Mucosa of descending colon (tissue), 3 donors: ENCODE measurements around the gene PRM2. TPM values are rescaled to one million over a fixed set of nuclear protein-coding genes. Genes with fewer than 3 reads are reported as not detected.

Source experiments
- ATAC-seq: fragments of 200-7000 bp; cut with Tn5 transposase; one replicate; pipeline ENCODE4 v1.9.1; 2020; ENCODE audit warnings: mild to moderate bottlenecking, moderate library complexity
- DNase-seq, 3 donors: peaks; one replicate each; pipeline ENCODE4 v3.0.0-alpha.2; 2020
- H3K36me3 ChIP-seq: fragments of 200-600 bp; one replicate; pipeline ENCODE4 v1.8.0; 2021; ENCODE audit warnings: low read depth, mild to moderate bottlenecking
- H3K4me1 ChIP-seq: fragments of 200-600 bp; one replicate; pipeline ENCODE4 v1.8.0; 2021; ENCODE audit warnings: low read depth, mild to moderate bottlenecking
- H3K4me3 ChIP-seq: fragments of 200-600 bp; one replicate; pipeline ENCODE4 v1.8.0; 2021; ENCODE audit warnings: mild to moderate bottlenecking
- H3K9me3 ChIP-seq: fragments of 200-600 bp; one replicate; pipeline ENCODE4 v1.8.0; 2021; ENCODE audit warnings: mild to moderate bottlenecking
- CTCF ChIP-seq: fragments of 200-600 bp; IDR thresholded peaks from one replicate; pipeline ENCODE4 v1.8.0; 2022; ENCODE audit warnings: antibody characterized with exemption, mild to moderate bottlenecking
- intact Hi-C, 2 donors: fragments of 100-400 bp; cut with DNase I in 1 of 2; cut with micrococcal nuclease in 1 of 2; formaldehyde crosslinking; loops; one replicate each; pipeline versions ENCODE4 v1.11.0 to v1.11.1; 2022; cut with DNase I, micrococcal nuclease
- total RNA-seq, 3 donors: library from RNA; stranded (reverse); fragmentation: NEBNext Ultra II Directional in 2 of 3; extraction: Animal tissue kit (Norgen Biotek cat#: 25700) in 2 of 3; gene quantifications; one replicate each; pipeline versions ENCODE4 v1.2.1 to v1.2.4, GENCODE V29; 2021 to 2023
- donor health status: DM: no; HTN: no; CAD: no; lungs with moderate emphysema.
- donor health status: DM: no; HTN: no; CAD: no.
- donor health status: DM: no; HTN: yes; CAD: no.

Gene PRM2
- total RNA-seq, 3 donors from 2014 or later: not detected

DNA sequence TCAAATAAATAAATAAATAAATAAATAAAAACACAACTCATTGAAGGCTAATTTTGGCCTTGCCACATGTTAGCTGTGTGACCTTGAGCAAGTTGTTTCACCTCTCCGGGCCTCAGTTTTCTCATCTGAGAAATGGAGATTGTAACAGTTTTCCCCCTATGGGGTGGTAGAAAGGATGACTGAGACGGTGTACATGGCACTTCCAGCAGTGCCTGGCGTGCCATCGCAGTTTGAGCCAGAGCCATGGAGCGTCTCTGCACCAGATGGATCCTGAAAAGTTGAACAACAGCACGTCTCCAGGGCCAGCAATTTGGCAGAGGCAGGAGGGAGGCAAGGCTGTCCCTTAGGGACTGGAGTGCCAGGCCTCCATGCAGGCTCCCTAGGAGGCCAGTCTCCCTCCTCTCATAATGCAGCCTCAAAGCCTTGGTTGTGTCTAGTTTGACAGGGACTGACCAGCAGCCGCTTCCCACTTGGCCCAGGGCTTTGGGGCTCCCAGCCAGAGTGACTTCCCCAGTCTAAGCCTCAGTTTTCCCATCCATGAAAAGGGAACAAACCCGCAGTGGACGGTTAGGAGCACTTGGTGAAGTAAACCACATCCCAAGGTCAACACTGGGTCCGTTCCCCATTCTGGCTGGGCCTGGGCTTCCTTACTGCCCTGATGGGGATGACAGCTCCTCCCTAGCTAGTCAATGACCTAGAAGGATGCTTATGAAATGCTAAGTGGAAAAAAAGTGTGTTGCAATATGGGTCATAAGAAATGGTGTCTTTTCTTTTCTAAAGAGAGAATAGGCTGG, 39.6 kb downstream of the PRM2 start:
- intact Hi-C loops: no loop called here
- TF ChIP-seq CTCF: no peak
- no peaks in the 10 kb centered on the region for H3K36me3 ChIP-seq
- H3K9me3 ChIP-seq: no peaks in the 10 kb centered on the region
- peaks cover 3% of the 10 kb centered on the region for H3K4me1 ChIP-seq
- no peak for DNase-seq
- ATAC-seq: no peak
- H3K4me3 ChIP-seq: no peak overlapping the region

- no peaks in the 10 kb centered on the region for H3K36me3 ChIP-seq
- DNase-seq (peak; percentile 61 to 70 (median 70)), ATAC-seq (peak; percentile 86)
- H3K4me3 ChIP-seq: no peak overlapping the region
- peaks cover 3% of the 10 kb centered on the region for H3K4me1 ChIP-seq
- TF ChIP-seq CTCF: no peak
- H3K9me3 ChIP-seq: no peaks in the 10 kb centered on the region
- intact Hi-C loops: no loop called here
These were observed 40.6 kb downstream of the PRM2 start for GRCh38 chr16:11235703-11235991.

GRCh38 chr16:11234884-11235702, 41.2 kb downstream of the PRM2 start:
- DNase-seq (no peak), ATAC-seq (no peak)
- H3K4me3 ChIP-seq: no peak overlapping the region
- H3K36me3 ChIP-seq: no peaks in the 10 kb centered on the region
- H3K9me3 ChIP-seq: no peaks in the 10 kb centered on the region
- intact Hi-C loops: no loop called here
- H3K4me1 ChIP-seq: peaks cover 3% of the 10 kb centered on the region
- TF ChIP-seq CTCF: no peak

- no peaks in the 10 kb centered on the region for H3K36me3 ChIP-seq
- intact Hi-C loops: no loop called here
- H3K9me3 ChIP-seq: no peaks in the 10 kb centered on the region
- no peak for TF ChIP-seq CTCF
- peaks cover 6% of the 10 kb centered on the region for H3K4me1 ChIP-seq
- ATAC-seq: no peak
- no peak for DNase-seq
- H3K4me3 ChIP-seq: no peak overlapping the region
These were observed 42.4 kb downstream of the PRM2 start for GRCh38 chr16:11233727-11234376.

DNA sequence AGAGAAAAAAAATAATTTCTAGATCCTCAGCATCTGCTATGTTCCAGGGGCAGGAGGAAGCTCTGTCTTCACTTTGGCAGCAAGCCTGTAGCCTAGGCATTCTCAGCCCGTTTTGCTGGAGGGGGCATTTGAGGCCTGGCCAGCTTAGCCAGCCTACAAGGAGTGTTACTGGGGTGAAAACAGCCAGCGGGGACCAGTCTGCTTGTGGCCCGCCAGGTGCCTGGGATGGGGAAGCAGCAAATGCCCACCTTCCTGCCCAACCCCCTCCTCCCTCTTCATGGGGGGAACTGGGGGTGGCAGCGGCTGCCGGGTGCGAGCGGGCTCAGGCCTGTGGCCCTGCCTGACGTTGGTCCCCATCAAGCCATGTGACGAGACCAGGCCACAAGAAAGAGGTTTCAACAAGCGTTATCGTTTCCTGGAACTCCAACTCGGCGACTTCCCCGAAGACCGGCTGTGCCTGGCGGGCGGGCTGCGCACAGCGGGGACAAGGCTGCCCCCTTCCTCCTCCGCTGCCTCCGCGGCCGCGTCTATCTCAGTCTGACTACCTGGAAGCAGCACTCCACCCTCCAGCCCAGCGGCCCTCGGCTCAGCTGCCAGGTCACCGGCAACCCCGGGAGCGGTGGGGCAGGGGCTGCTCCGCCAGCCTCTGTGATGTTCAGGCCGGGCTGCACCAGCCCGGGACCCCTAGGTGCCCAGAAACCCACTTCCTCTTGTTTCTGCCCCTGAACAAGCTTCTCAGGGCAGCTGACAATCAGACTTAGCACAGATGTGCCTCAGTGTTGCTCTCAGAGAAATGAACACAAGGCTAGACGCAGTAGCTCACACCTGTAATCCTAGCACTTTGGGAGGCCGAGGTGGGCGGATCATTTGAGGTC, 43.2 kb downstream of the PRM2 start:
- ATAC-seq (peak; percentile 62), DNase-seq (peak; percentile 56 to 84 (median 60))
- Histone ChIP-seq H3K4me3 (no peak overlapping the region), H3K36me3 (no peaks in the 10 kb centered on the region), H3K4me1 (peaks cover 6% of the 10 kb centered on the region), H3K9me3 (no peaks in the 10 kb centered on the region)
- intact Hi-C loops: no loop called here
- TF ChIP-seq CTCF: no peak
